Measurements from ENCODE around the gene REPIN1. TPM values are rescaled to one million over a fixed set of nuclear protein-coding genes. Genes with fewer than 3 reads are reported as not detected.
A peak's percentile ranks its signal among the peaks of the same experiment; 100 is the strongest.

The REPIN1 gene
- total and polyA plus RNA-seq, 9 of the 15 experiments (the other 6 are each of a cell fraction or from before 2014, with no cell fraction given), result 8.1 to 283 (median 94.3) TPM

DNA sequence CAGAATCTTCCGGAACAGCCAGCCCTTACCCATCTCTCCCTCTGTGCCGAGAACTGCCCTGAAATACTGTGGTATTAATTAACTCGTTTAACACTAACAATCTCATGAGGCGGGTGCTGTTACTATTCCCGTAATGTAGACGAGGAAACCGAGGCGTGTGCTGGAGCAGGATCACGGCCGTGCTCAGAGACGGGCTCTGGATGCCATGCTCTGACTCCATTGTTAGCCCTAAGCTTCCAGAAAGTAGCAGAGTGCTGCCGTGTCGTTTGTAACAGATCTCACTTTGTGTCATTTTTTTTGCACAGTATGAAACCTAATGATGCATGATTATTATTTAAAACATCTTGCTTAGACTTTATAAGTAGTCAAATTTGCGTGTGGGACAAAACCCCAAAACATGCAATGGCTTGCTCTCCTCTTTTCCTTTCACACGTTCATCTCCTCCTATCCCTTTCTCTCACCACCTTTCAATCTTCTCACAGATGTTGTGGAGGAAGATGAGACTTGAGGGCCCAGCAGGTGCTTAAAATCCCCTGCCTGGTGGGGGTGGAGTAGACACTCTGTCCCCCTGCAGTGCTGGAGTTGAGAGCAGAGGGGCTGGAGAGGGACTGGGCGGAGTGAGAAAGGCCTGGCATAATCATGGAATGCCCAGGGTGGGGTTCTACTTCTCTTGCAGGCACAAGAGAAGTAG, 44.8 kb upstream of the REPIN1 start (continued):
- TF ChIP-seq, protein P1, sequence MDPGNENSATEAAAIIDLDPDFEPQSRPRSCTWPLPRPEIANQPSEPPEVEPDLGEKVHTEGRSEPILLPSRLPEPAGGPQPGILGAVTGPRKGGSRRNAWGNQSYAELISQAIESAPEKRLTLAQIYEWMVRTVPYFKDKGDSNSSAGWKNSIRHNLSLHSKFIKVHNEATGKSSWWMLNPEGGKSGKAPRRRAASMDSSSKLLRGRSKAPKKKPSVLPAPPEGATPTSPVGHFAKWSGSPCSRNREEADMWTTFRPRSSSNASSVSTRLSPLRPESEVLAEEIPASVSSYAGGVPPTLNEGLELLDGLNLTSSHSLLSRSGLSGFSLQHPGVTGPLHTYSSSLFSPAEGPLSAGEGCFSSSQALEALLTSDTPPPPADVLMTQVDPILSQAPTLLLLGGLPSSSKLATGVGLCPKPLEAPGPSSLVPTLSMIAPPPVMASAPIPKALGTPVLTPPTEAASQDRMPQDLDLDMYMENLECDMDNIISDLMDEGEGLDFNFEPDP (CRISPR knock-in tag; IDR thresholded peaks at IDR 0.05), result peak; percentile 18; the same call in 1 of the 2 replicates
- TF ChIP-seq, protein P2, sequence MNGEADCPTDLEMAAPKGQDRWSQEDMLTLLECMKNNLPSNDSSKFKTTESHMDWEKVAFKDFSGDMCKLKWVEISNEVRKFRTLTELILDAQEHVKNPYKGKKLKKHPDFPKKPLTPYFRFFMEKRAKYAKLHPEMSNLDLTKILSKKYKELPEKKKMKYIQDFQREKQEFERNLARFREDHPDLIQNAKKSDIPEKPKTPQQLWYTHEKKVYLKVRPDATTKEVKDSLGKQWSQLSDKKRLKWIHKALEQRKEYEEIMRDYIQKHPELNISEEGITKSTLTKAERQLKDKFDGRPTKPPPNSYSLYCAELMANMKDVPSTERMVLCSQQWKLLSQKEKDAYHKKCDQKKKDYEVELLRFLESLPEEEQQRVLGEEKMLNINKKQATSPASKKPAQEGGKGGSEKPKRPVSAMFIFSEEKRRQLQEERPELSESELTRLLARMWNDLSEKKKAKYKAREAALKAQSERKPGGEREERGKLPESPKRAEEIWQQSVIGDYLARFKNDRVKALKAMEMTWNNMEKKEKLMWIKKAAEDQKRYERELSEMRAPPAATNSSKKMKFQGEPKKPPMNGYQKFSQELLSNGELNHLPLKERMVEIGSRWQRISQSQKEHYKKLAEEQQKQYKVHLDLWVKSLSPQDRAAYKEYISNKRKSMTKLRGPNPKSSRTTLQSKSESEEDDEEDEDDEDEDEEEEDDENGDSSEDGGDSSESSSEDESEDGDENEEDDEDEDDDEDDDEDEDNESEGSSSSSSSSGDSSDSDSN (IDR thresholded peaks at IDR 0.05; ENCODE audit: borderline replicate concordance in 1 of 2, low read depth in 2 of 2, low read length in 2 of 2), result peak in 1 of 2 experiments; percentile 12; a peak in 1 of 4 replicates
- TF ChIP-seq, protein P3, sequence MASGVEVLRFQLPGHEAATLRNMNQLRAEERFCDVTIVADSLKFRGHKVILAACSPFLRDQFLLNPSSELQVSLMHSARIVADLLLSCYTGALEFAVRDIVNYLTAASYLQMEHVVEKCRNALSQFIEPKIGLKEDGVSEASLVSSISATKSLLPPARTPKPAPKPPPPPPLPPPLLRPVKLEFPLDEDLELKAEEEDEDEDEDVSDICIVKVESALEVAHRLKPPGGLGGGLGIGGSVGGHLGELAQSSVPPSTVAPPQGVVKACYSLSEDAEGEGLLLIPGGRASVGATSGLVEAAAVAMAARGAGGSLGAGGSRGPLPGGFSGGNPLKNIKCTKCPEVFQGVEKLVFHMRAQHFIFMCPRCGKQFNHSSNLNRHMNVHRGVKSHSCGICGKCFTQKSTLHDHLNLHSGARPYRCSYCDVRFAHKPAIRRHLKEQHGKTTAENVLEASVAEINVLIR (CRISPR knock-in tag; IDR thresholded peaks at IDR 0.05), result no peak
- TF ChIP-seq MCM2 (IDR thresholded peaks at IDR 0.05; ENCODE audit: low read depth), result no peak
- peak; percentile 14; the same call in 1 of the 2 replicates for TF ChIP-seq NFRKB (IDR thresholded peaks at IDR 0.05; ENCODE audit: low read depth)
- peak; percentile 64; the same call in 1 of the 2 replicates for TF ChIP-seq NFATC3 (IDR thresholded peaks at IDR 0.05)
- peak; percentile 32; the same call in 1 of the 2 replicates for TF ChIP-seq MYC (IDR thresholded peaks at IDR 0.05; ENCODE audit: low read depth, low read length)
- TF ChIP-seq MYC (CRISPR knock-in tag; IDR thresholded peaks at IDR 0.05; ENCODE audit: borderline replicate concordance, low read depth), result no peak; the same call in 1 of the 2 replicates
- no peak for TF ChIP-seq ZNF717 (CRISPR knock-in tag; IDR thresholded peaks at IDR 0.05)
- TF ChIP-seq TAF7 (tag; IDR thresholded peaks at IDR 0.05), result peak; percentile 23; the same call in 1 of the 2 replicates
- TF ChIP-seq YBX1 (IDR thresholded peaks at IDR 0.05), result no peak
- TF ChIP-seq, protein P4, sequence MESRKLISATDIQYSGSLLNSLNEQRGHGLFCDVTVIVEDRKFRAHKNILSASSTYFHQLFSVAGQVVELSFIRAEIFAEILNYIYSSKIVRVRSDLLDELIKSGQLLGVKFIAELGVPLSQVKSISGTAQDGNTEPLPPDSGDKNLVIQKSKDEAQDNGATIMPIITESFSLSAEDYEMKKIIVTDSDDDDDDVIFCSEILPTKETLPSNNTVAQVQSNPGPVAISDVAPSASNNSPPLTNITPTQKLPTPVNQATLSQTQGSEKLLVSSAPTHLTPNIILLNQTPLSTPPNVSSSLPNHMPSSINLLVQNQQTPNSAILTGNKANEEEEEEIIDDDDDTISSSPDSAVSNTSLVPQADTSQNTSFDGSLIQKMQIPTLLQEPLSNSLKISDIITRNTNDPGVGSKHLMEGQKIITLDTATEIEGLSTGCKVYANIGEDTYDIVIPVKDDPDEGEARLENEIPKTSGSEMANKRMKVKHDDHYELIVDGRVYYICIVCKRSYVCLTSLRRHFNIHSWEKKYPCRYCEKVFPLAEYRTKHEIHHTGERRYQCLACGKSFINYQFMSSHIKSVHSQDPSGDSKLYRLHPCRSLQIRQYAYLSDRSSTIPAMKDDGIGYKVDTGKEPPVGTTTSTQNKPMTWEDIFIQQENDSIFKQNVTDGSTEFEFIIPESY (CRISPR knock-in tag; IDR thresholded peaks at IDR 0.05), result 0 out of 2 replicates have a peak, but pooled peaks have one; percentile 2
- TF ChIP-seq, protein P5, sequence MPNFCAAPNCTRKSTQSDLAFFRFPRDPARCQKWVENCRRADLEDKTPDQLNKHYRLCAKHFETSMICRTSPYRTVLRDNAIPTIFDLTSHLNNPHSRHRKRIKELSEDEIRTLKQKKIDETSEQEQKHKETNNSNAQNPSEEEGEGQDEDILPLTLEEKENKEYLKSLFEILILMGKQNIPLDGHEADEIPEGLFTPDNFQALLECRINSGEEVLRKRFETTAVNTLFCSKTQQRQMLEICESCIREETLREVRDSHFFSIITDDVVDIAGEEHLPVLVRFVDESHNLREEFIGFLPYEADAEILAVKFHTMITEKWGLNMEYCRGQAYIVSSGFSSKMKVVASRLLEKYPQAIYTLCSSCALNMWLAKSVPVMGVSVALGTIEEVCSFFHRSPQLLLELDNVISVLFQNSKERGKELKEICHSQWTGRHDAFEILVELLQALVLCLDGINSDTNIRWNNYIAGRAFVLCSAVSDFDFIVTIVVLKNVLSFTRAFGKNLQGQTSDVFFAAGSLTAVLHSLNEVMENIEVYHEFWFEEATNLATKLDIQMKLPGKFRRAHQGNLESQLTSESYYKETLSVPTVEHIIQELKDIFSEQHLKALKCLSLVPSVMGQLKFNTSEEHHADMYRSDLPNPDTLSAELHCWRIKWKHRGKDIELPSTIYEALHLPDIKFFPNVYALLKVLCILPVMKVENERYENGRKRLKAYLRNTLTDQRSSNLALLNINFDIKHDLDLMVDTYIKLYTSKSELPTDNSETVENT (CRISPR knock-in tag; IDR thresholded peaks at IDR 0.05), result 0 out of 2 replicates have a peak, but pooled peaks have one; percentile 4

All from K562 (cell line).